Measurements from ENCODE around the gene VIPR2.

DNA sequence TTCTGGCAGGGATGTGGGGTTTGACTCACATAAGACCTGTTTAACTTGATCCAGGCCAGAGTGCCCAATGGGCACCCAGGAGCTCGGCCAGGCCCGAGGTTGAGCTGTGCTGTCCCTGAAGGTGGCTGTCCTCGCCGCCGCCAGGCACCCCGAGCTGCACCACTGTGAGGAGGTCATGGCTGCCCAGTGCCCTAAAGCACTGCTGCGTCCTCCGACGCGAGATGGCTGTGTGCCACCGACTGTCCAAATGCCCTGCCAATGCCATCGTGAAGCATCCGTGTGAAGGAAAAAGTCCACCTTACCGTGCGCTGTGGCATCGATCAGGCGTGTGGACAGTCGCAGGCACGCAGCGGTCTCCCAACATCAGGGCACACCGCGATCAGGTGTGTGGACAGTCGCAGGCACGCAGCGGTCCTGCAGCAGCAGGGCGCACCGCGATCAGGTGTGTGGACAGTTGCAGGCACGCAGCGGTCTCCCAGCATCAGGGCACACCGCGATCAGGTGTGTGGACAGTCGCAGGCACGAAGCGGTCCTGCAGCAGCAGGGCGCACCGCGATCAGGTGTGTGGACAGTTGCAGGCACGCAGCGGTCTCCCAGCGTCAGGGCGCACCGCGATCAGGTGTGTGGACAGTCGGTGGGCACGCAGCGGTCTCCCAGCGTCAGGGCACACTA lies 120.3 kb downstream of the VIPR2 start:
- TF ChIP-seq, protein P1, sequence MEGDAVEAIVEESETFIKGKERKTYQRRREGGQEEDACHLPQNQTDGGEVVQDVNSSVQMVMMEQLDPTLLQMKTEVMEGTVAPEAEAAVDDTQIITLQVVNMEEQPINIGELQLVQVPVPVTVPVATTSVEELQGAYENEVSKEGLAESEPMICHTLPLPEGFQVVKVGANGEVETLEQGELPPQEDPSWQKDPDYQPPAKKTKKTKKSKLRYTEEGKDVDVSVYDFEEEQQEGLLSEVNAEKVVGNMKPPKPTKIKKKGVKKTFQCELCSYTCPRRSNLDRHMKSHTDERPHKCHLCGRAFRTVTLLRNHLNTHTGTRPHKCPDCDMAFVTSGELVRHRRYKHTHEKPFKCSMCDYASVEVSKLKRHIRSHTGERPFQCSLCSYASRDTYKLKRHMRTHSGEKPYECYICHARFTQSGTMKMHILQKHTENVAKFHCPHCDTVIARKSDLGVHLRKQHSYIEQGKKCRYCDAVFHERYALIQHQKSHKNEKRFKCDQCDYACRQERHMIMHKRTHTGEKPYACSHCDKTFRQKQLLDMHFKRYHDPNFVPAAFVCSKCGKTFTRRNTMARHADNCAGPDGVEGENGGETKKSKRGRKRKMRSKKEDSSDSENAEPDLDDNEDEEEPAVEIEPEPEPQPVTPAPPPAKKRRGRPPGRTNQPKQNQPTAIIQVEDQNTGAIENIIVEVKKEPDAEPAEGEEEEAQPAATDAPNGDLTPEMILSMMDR (IDR thresholded peaks at IDR 0.05): no peak
- no peak for TF ChIP-seq EZH2 (IDR thresholded peaks at IDR 0.05)
- no peak for TF ChIP-seq EZH2phosphoT487 (IDR thresholded peaks at IDR 0.05)
